ENCODE results near the gene P2RX2. TPM values are rescaled to one million over a fixed set of nuclear protein-coding genes. Genes with fewer than 3 reads are reported as not detected.

Gene P2RX2
- total and polyA plus RNA-seq, 2 experiments from 2014 or later = 1.1 to 1.7 TPM

- TF ChIP-seq, protein P1, sequence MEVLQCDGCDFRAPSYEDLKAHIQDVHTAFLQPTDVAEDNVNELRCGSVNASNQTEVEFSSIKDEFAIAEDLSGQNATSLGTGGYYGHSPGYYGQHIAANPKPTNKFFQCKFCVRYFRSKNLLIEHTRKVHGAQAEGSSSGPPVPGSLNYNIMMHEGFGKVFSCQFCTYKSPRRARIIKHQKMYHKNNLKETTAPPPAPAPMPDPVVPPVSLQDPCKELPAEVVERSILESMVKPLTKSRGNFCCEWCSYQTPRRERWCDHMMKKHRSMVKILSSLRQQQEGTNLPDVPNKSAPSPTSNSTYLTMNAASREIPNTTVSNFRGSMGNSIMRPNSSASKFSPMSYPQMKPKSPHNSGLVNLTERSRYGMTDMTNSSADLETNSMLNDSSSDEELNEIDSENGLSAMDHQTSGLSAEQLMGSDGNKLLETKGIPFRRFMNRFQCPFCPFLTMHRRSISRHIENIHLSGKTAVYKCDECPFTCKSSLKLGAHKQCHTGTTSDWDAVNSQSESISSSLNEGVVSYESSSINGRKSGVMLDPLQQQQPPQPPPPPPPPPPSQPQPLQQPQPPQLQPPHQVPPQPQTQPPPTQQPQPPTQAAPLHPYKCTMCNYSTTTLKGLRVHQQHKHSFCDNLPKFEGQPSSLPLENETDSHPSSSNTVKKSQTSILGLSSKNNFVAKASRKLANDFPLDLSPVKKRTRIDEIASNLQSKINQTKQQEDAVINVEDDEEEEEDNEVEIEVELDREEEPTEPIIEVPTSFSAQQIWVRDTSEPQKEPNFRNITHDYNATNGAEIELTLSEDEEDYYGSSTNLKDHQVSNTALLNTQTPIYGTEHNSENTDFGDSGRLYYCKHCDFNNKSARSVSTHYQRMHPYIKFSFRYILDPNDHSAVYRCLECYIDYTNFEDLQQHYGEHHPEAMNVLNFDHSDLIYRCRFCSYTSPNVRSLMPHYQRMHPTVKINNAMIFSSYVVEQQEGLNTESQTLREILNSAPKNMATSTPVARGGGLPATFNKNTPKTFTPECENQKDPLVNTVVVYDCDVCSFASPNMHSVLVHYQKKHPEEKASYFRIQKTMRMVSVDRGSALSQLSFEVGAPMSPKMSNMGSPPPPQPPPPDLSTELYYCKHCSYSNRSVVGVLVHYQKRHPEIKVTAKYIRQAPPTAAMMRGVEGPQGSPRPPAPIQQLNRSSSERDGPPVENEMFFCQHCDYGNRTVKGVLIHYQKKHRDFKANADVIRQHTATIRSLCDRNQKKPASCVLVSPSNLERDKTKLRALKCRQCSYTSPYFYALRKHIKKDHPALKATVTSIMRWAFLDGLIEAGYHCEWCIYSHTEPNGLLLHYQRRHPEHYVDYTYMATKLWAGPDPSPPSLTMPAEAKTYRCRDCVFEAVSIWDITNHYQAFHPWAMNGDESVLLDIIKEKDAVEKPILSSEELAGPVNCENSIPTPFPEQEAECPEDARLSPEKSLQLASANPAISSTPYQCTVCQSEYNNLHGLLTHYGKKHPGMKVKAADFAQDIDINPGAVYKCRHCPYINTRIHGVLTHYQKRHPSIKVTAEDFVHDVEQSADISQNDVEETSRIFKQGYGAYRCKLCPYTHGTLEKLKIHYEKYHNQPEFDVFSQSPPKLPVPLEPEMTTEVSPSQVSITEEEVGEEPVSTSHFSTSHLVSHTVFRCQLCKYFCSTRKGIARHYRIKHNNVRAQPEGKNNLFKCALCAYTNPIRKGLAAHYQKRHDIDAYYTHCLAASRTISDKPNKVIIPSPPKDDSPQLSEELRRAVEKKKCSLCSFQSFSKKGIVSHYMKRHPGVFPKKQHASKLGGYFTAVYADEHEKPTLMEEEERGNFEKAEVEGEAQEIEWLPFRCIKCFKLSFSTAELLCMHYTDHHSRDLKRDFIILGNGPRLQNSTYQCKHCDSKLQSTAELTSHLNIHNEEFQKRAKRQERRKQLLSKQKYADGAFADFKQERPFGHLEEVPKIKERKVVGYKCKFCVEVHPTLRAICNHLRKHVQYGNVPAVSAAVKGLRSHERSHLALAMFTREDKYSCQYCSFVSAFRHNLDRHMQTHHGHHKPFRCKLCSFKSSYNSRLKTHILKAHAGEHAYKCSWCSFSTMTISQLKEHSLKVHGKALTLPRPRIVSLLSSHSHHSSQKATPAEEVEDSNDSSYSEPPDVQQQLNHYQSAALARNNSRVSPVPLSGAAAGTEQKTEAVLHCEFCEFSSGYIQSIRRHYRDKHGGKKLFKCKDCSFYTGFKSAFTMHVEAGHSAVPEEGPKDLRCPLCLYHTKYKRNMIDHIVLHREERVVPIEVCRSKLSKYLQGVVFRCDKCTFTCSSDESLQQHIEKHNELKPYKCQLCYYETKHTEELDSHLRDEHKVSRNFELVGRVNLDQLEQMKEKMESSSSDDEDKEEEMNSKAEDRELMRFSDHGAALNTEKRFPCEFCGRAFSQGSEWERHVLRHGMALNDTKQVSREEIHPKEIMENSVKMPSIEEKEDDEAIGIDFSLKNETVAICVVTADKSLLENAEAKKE (CRISPR knock-in tag; IDR thresholded peaks at IDR 0.05) = no peak
- TF ChIP-seq ZNF114 (CRISPR knock-in tag; IDR thresholded peaks at IDR 0.05) = no peak
- TF ChIP-seq JUNB (IDR thresholded peaks at IDR 0.05; ENCODE audit: unreplicated experiment) = no peak
- no peak for TF ChIP-seq EZH2 (IDR thresholded peaks at IDR 0.05; ENCODE audit: low read depth, unreplicated experiment)
- TF ChIP-seq NANOG (IDR thresholded peaks at IDR 0.05; ENCODE audit: borderline replicate concordance) = no peak
- TF ChIP-seq, protein P2, sequence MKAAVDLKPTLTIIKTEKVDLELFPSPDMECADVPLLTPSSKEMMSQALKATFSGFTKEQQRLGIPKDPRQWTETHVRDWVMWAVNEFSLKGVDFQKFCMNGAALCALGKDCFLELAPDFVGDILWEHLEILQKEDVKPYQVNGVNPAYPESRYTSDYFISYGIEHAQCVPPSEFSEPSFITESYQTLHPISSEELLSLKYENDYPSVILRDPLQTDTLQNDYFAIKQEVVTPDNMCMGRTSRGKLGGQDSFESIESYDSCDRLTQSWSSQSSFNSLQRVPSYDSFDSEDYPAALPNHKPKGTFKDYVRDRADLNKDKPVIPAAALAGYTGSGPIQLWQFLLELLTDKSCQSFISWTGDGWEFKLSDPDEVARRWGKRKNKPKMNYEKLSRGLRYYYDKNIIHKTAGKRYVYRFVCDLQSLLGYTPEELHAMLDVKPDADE (IDR thresholded peaks at IDR 0.05) = no peak
Measured at GRCh38 chr12:132661972-132662371, 43.4 kb downstream of the P2RX2 start (continued).

GRCh38 chr12:132662901-132663755, 44.6 kb downstream of the P2RX2 start:
- Histone ChIP-seq H3K4me3 (no peak overlapping the region), H4K20me1 (replicated peaks; ENCODE audit: insufficient read depth) (peaks cover 6% of the 10 kb centered on the region), H3K4me2 (no peak overlapping the region), H2AFZ (no peak overlapping the region), H3K4me1 (ENCODE audit: insufficient read depth) (no peaks in the 10 kb centered on the region), H3K27ac (ENCODE audit: low read depth) (no peak overlapping the region), H3F3A (replicated peaks; ENCODE audit: low read depth) (0 out of 2 replicates have a peak, but pooled peaks cover 10% of the 10 kb centered on the region), H3K79me2 (replicated peaks; ENCODE audit: insufficient read depth) (no peaks in the 10 kb centered on the region), H3K36me3 (ENCODE audit: insufficient read depth) (peaks cover 53% of the 10 kb centered on the region), H3K9me2 (ENCODE audit: insufficient read depth) (no peaks in the 10 kb centered on the region), H3K27me3 (ENCODE audit: insufficient read depth) (no peaks in the 10 kb centered on the region)
- Mint-ChIP-seq H3K27me3 (ENCODE audit: insufficient read depth, low read depth, poor library complexity) (peaks cover 2% of the 10 kb centered on the region), H3K4me3 (no peak overlapping the region), H3K27ac (no peak overlapping the region), H3K9me3 (no peaks in the 10 kb centered on the region), H3K4me1 (no peaks in the 10 kb centered on the region), H3K36me3 (ENCODE audit: low read depth) (peaks cover 99% of the 10 kb centered on the region)
- DNase-seq (ENCODE audit: low spot score) (no peak), ATAC-seq (no peak)
- TF ChIP-seq, protein P2 (IDR thresholded peaks at IDR 0.05) = no peak
- TF ChIP-seq EZH2phosphoT487 (IDR thresholded peaks at IDR 0.05; ENCODE audit: unreplicated experiment) (no peak), POLR2AphosphoS5 (IDR thresholded peaks at IDR 0.05; ENCODE audit: low read depth) (no peak)
